Activated B cell treated with CpG ODN at 0.5 μM for 24 hours (primary cell): Measurements from ENCODE around the gene HSBP1. TPM values are rescaled to one million over a fixed set of nuclear protein-coding genes. Genes with fewer than 3 reads are reported as not detected.

Experiments used
- ATAC-seq: fragments of 200-7000 bp; cut with Tn5 transposase; one replicate; pipeline ENCODE4 v1.10.0; 2021; ENCODE audit warnings: low read depth, mild to moderate bottlenecking, moderate library complexity
- CTCF ChIA-PET: fragments of 350-600 bp; sonication (Branson Sonifier 250); formaldehyde crosslinking; loops from one replicate; lab custom pipeline; 2021; ENCODE audit warnings: antibody characterized with exemption; lab: Charles Lee
- POLR2A ChIA-PET: fragments of 350-600 bp; sonication (Branson Sonifier 250); formaldehyde crosslinking; loops from one replicate; lab custom pipeline; 2021; ENCODE audit warnings: antibody characterized with exemption; lab: Charles Lee
- DNase-seq: peaks from one replicate; pipeline ENCODE4 v3.0.0; 2022
- H3K27ac Mint-ChIP-seq: one replicate; pipeline ENCODE4 v1.8.0; 2020; ENCODE audit warnings: mixed read lengths
- H3K27me3 Mint-ChIP-seq: one replicate; pipeline ENCODE4 v1.8.0; 2021; ENCODE audit warnings: mixed read lengths
- H3K36me3 Mint-ChIP-seq: one replicate; pipeline ENCODE4 v1.8.0; 2021; ENCODE audit warnings: low read depth, mixed read lengths
- H3K4me1 Mint-ChIP-seq: one replicate; pipeline ENCODE4 v1.8.0; 2021; ENCODE audit warnings: mixed read lengths
- H3K4me3 Mint-ChIP-seq: one replicate; pipeline ENCODE4 v1.8.0; 2020; ENCODE audit warnings: mild to moderate bottlenecking, mixed read lengths
- H3K9me3 Mint-ChIP-seq: one replicate; pipeline ENCODE4 v1.8.0; 2020; ENCODE audit warnings: mixed read lengths
- CTCF ChIP-seq: fragments of 200-600 bp; IDR thresholded peaks from one replicate; pipeline ENCODE4 v1.8.0; 2022; ENCODE audit warnings: antibody characterized with exemption, mild to moderate bottlenecking
- intact Hi-C: fragments of 100-400 bp; cut with micrococcal nuclease; formaldehyde crosslinking; loops from one replicate; pipeline ENCODE4 v1.15.1; 2024
- total RNA-seq: library from RNA; stranded (reverse); gene quantifications from 2 replicates; pipeline ENCODE4 v1.2.3, GENCODE V29; 2022

HSBP1 gene
- total RNA-seq, 1 donor from 2014 or later, result 54.0 TPM

DNA sequence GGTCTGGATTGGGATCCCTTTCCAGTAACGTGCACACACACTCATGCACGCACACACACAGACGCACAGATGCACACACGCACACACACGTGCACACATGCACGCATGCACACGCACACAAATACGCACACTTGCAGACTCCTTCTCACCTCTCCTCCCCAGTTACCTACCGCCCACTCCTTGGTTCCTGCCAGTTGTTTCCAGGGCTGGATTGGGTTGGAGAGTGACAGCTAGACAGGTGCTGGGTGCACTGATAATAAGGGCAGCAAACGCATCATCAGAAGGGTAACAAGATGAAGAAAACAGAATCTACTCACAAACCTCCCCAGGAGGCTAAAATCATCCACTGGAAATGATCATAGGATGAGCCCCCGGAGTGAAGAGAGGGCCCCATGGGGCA lies 45.0 kb downstream of the HSBP1 start:
- Mint-ChIP-seq H3K27me3 (peaks cover 9% of the 10 kb centered on the region), H3K36me3 (no peaks in the 10 kb centered on the region), H3K4me3 (no peak overlapping the region), H3K9me3 (no peaks in the 10 kb centered on the region), H3K27ac (no peak overlapping the region), H3K4me1 (no peaks in the 10 kb centered on the region)
- ATAC-seq (no peak), DNase-seq (no peak)
- intact Hi-C loops, result no loop called here
- CTCF ChIA-PET, result no interaction called here
- POLR2A ChIA-PET, result no interaction called here
- TF ChIP-seq CTCF, result no peak

GRCh38 chr16:83853834-83854233 lies 46.1 kb downstream of the HSBP1 start:
- H3K36me3 Mint-ChIP-seq, result no peaks in the 10 kb centered on the region
- DNase-seq (no peak), ATAC-seq (no peak)
- no peaks in the 10 kb centered on the region for H3K9me3 Mint-ChIP-seq
- no peaks in the 10 kb centered on the region for H3K4me1 Mint-ChIP-seq
- no peak overlapping the region for H3K27ac Mint-ChIP-seq
- no peak for TF ChIP-seq CTCF
- peaks cover 13% of the 10 kb centered on the region for H3K27me3 Mint-ChIP-seq
- POLR2A ChIA-PET, result interaction anchor here (0.6 kb wide), 1 partner anchor 48 kb away, joined by 3 read pairs; no protein-coding TSS in a partner anchor
- H3K4me3 Mint-ChIP-seq, result no peak overlapping the region
- intact Hi-C loops, result no loop called here
- CTCF ChIA-PET, result interaction anchor here (0.7 kb wide), 1 partner anchor 1920 kb away, joined by 4 read pairs; no protein-coding TSS in a partner anchor

GRCh38 chr16:83854420-83854819 lies 46.6 kb downstream of the HSBP1 start:
- ATAC-seq (no peak), DNase-seq (no peak)
- Mint-ChIP-seq H3K4me3 (no peak overlapping the region), H3K36me3 (no peaks in the 10 kb centered on the region), H3K27me3 (peaks cover 13% of the 10 kb centered on the region), H3K9me3 (no peaks in the 10 kb centered on the region), H3K27ac (no peak overlapping the region), H3K4me1 (no peaks in the 10 kb centered on the region)
- ChIA-PET CTCF (no interaction called here), POLR2A (no interaction called here)
- no peak for TF ChIP-seq CTCF
- intact Hi-C loops, result no loop called here

- CTCF ChIA-PET, result no interaction called here
- Mint-ChIP-seq H3K36me3 (no peaks in the 10 kb centered on the region), H3K27ac (no peak overlapping the region), H3K27me3 (peaks cover 13% of the 10 kb centered on the region), H3K9me3 (no peaks in the 10 kb centered on the region), H3K4me1 (no peaks in the 10 kb centered on the region), H3K4me3 (no peak overlapping the region)
- TF ChIP-seq CTCF, result no peak
- intact Hi-C loops, result no loop called here
- ATAC-seq, result no peak
- DNase-seq, result no peak
- POLR2A ChIA-PET, result no interaction called here
These were observed 49.0 kb downstream of the HSBP1 start for GRCh38 chr16:83856792-83857191.

GRCh38 chr16:83859265-83859664 lies 51.5 kb downstream of the HSBP1 start:
- Mint-ChIP-seq H3K4me3 (no peak overlapping the region), H3K4me1 (no peaks in the 10 kb centered on the region), H3K27ac (no peak overlapping the region), H3K9me3 (no peaks in the 10 kb centered on the region), H3K27me3 (peaks cover 6% of the 10 kb centered on the region), H3K36me3 (no peaks in the 10 kb centered on the region)
- ChIA-PET POLR2A (no interaction called here), CTCF (no interaction called here)
- intact Hi-C loops, result no loop called here
- ATAC-seq (no peak), DNase-seq (no peak)
- no peak for TF ChIP-seq CTCF
